Suppressor macrophage treated with lipopolysaccharide for 1 hour (primary cell): Measurements from ENCODE around the gene NHERF1.

Source experiments
- DNase-seq, 3 donors: peaks; one replicate each; pipeline ENCODE4 v3.0.0-alpha.2; 2020 to 2022

The NHERF1 gene

DNA sequence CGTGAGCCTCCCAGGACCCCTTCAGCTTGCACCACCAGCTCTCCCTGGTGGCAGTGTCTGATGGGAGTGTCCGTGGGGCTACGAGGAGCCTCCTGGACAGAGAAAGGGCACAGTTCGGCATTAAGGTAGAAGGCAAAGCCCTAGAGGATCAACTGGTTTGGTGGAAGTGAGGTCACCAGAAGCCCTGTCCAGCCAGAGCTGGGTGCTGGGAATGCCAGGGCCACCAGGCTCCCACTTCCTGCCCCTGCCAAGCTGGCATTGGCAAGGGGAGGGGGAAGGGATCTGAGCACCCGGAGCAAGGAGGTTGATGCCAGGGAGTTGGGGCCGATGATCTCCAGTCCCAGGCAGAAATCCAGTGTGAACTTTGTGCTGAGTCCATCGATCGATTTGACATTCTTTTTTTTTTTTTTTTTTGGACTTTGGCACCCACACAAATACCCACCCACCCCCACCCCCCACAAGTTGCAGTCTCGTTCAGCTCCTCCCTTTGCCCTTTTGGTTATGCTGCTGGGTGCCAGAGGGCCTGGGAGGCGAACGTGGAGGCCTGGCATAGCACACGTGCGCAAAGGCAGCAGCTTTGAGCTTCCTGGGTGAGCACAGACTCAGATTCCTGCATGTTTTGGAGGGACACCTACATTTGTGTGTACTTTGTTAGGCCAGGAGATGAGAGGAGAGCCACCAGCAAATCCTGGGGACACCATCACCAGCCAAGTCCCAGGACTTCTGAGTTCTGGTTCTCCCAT is 2.1 kb downstream of the NHERF1 start:
- DNase-seq, result no peak

DNA sequence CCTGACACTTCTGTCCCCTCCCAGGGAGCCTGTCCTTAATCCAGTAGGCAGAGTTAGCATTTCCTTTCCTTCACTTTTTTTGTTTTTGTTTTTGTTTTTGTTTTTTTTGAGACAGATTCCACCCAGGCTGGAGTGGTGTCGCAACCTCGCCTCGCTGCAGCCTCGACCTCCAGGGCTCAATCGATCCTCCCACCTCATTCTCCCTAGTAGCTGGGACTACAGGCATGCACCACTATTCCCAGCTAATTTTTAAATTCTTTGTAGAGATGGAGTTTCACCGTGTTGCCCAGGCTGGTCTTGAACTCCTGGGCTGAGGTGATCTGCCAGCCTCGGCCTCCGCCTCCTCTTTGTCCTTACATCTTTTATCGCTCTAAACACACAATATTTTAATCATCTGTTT is 4.0 kb downstream of the NHERF1 start:
- DNase-seq, result no peak

DNA sequence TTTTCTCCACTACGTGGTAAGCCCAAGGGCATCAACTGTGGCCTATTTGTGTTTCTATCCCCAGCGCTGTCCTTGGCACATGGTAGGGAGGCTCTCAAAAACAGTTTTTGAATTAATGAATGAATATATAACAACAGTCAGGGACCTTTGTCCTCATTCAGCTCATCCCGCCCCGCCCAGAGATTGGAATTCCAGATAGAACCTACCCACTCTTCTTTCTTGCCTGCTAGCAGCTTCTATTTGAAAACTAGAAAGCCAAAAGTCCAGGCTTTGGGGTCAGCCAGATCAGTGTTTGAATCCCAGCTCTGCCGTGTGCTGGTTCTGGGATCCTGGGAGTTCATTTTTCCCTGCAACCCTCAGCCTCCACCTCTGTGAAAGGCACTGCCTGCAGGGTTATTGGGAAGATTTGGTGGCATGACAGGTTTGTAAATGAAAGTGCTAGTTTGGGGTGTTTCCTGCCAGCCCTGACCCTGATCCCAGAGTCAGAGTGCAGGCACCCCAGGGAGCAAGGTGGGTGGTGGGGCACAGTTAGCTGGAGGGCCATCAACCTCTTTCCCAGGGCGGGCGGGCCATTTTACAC is 4.5 kb downstream of the NHERF1 start:
- DNase-seq, result no peak

DNA sequence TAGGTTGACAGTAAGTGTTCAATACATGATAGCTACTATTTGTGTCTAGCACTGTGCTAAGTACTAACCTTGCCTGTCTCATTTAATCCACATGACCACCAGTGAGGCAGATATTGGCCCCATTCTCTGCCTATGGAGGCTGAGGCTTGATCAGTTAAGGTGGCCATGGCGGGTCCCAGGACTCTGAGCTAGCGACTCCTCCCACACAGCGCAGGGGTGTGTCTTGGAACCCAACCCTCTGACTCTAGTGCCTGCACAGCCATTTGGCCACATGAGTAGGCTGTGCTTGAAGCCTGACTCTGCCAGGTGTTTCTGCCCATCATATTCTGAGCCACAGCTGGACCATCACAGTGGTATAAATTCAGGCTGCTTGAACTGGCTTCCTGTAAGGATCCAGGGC is 6.4 kb downstream of the NHERF1 start:
- no peak for DNase-seq

DNA sequence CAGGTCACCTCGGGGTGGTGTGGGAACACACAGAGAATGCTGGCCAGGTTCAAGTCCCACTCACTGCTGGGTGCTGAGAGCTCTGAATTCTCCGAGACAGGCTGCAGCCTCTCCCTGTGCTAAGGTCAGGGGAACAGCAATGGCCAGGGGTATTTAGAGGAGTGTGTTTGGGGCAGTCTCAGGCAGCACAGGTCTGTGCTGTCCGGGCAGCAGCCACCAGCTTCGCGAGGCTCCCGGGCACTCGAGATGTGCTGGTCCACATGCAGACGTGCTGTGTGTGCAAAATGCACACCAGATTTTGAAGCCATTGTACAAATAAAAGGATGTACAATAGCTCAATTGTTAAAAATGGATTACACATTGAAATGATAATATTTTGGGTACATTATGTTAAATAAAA is 7.1 kb downstream of the NHERF1 start:
- DNase-seq, result no peak

DNA sequence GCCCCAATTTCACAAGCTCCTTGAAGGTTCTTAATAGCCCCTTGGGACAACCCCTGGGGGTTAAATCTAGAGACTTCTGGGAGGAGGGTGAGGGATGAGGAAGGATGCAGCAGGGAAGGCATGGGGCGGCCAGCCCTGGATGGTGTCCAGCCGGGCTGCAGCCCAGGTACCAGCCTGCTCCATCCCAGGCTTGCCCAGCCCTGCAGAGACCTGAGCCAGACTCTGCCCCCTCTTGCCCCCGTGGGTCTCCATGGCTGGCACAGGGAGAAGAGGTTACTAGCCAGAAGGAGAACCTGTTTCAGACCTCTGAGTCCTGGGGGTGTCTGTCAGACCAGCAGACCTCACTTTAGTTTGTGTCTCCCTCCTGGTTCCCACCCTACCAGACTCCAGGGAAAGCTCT is 8.5 kb downstream of the NHERF1 start:
- no peak for DNase-seq

DNA sequence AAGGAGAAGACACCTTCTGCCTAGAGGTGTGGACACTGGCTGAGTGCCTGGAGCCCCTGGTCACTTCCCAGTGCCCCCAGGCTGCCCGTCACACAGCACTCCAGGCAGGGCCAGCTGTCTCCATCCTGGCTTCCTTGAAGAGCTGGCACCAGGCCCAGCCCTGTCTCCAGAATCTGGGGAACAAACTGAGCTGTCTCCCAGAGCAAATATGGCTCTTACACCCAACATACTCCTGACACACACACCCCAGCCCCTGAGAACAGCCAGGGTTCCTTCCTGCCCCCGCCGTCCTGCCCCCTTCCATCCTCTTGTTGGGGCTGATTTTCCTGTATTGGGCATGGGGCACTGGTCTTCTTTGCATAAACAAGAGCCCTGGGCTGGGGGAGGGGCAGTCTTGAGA is 9.1 kb downstream of the NHERF1 start:
- no peak for DNase-seq

DNA sequence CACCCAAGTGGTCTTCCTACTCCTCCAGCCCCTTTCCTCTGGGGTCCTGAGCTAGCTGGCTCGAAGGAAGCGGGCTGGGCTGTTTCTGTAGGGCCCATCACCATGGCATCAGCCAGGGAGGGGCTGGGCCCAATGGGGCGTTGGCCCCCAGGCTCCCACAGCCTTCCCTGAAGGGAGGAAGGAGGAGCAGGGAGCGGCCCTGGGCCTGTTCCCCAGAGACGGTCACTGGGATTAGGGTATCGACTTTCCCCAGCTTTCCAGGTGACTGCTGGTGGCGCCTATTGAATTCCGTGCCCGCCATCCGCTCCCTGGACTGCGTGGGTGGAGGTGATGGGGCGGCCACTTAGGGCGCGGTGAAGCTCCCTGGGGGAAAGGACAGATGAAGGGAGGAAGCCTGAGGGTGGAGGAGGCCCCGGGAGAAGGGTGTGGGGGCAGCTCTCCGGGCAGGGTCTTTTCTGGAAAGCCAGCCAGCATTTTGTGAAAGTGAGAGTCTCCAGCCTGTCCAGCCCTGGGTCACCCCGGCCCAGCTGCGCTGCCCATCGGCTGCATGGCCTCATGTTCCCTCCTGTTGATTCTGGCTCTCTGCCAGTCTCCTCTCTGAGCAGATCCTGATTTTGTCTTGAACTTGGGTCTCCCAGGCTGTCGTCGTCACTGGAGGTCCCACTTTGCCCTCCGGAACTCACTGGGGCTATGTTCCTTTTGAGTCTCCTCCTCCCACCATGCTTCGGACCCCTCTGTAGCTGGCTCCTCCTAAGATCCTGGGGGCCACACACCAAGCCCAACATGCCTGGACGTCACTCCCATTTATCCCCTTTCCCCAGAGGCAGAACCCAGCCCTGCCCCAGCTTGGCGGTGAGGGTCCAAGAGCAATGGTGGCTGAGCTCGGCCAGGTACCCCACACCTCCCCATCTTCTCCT is 9.8 kb downstream of the NHERF1 start:
- peak in 1 of 3 donors; percentile 26 for DNase-seq

DNA sequence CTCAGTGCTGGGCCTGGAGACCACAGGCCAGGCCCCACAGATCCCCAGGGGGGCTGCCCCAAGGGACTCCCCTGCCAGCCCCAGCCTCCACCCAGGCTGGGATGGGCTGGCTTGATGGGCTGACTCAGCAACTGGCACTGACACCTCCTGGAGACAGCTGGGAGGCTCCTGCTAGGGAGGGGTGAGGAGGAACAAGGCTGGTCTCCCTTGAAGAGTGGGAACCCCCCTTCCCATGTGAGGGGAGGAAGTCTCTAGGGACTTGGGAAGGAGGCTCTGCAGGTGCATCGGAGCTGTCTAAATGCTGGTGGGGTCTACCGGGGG is 10.4 kb downstream of the NHERF1 start:
- peak; percentile 62 to 80 (median 67) for DNase-seq

DNA sequence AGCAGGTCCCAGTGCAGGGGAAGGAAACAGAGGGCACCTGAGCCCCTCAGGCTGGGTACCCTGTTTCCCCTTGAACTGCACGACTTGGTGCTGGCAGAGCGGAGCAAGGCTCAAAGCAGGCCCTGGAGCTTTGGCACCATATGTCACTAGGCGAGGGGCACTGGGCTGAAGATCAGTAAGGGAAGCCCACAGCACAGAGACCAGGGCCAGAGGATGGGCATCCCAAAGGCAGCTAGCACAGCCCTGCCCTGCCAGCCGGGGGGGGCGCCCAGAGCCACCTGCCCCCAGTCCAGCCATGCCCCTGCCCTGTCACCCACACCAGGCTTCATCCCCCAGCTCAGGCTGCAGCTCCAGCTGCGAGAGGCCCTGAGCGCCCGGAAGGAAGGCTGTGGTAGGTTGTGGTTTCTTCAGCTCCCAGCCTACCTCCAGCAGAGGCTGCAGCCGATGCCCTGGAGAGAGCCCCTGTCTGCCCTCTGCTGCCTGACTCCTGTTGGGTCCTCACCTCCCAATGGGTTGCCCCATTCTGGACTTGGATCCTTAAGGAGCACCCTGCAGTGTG is 10.9 kb downstream of the NHERF1 start:
- no peak for DNase-seq

DNA sequence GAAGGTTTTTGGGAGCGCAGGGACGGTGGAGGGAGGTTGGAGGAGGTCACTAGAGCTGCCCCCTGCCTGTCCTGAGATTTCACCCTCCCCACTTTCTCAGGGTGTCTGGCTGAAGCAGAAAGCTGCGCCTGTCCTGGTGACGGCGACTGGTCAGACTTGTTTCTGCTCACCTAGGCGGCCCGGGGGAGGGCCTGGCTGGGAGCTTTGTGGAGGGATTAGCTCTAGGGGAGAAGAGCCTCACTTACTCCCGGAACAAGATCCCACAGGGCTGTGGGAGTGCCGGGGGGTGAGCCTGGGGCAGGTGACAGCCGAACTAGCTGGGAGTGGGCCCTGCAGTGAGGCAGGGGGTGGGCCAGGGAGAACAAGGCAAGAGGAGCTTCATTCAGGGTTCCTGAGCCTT is 11.5 kb downstream of the NHERF1 start:
- DNase-seq, result no peak

DNA sequence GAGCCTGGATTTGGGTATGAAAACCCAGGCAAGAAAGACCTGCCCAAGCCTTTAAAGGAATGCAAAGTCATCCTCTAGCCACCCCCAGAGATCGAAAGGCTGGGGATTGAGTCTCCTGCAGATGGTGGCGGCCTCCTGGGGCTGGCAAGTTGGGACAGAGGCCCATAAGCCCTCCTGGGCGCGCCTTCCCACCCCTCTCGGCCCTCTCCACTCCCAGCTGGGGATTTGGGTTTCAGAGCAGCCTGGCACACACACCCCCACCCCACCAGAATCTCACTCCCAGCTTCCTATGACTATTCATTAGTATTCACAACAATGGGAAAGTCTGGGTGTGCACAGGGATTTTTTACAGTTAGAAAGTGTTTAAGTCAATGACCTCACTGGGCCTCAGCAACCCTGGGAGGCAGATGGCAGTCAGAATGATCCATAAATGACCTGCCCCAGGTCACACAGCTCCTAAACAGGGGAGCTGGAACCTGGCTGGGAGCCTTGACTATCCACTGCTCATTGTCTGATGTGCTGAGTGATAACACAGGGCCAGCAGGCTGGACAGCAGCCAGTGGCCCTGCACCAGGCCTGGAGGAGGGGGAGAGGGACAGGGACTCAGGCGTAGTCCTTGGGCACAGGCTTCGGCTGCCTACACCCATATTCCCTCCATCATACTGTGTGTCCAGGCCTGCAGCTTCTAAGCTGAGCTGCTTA is 12.1 kb downstream of the NHERF1 start:
- DNase-seq, result no peak

DNA sequence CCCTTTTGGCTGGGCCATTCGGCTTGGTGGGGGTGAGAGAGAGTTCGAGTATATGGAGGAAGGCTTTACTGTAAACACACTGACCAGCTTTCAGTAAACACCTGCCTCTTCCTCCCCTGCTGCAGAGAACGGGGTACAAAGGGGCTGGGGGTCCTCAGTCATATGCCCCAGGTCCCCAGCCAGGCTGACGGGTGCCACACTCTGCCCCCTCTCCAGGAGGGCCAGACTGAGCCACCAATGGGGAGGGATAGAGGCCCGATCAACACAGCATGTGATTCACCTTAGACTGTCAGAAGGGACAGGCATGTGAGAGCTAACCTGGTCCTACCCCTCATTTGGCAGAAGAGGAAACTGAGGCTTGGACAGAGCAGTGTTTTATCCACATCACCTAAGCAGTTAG is 13.0 kb downstream of the NHERF1 start:
- DNase-seq, result no peak

DNA sequence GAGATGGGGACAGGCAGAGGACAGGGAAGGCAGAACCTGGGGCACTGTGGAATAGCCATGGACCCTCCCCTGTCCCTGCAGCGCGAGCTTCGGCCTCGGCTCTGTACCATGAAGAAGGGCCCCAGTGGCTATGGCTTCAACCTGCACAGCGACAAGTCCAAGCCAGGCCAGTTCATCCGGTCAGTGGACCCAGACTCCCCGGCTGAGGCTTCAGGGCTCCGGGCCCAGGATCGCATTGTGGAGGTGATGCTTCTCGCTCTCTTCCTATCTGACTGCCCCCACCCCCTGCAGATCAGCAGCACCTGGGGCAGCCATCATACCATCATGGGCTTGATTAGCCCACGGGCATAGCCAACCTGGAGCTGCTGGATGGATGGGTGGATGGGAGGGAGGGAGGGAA is 13.5 kb downstream of the NHERF1 start:
- DNase-seq, result no peak

DNA sequence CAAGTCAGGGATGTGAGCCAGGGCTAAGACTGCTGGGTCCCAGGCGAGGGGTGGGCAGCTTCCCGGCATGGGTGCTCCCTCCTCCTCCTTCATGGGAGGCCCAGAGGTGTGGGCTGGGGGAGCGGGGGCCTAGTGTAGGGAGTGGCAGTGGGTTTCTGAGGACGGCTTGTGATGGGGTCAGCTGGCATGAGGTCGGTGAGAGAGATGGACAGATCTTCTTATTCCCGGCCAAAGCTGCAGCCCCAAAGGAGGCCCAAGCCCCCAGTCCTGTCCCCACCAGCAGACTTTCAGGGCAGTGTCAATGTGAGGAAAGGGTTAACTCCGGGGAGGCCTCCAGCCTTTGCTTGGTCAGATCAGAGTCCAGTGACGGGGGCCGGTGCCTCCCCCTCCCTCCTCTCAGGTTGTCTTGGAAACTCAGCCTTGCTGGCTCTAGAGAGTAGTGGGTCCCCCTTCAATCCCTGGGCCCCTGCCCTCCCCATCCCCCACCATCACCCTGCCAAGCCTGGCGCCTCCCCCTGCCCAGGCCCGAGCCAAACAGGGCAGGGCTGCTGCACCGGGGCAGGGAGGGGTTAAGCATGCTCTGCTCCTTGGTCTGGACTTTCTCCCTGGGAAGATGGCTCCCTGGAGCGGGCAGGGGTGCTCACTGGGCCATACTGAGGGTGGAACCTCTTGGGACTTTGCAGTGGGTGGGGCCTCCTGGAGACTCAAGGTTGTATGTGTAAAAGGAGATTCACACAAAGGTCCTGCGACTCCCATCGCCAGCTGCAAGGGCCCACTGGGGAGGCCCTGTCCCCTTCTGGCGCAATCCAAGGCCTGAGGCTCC is 15.3 kb downstream of the NHERF1 start:
- DNase-seq, result no peak

DNA sequence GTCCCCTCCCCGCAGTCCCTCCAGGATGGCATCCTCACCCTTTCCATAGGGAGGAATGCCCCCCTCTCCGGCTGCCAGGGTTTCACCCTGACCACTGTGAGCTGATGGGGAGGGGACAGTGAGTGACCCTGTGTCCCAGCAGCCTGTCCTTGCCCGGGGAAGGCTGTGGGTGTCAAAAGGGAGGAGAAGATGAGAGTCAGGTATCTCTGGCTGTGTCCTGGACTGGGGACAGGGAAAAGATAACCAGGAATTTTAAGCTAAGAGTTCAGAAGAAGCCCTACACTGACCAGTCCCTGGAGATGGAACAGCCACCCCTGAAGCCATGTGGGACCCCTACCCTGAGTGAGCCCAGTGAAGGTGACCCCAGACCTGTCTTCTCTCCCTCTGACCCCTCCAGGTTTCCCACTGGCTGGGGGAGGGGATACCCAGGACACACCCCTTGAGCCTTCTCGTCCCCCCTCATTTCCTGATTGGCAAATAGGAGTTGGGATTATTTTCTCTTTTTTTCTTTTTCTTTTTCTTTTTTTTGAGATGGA is 16.4 kb downstream of the NHERF1 start:
- DNase-seq, result no peak

DNA sequence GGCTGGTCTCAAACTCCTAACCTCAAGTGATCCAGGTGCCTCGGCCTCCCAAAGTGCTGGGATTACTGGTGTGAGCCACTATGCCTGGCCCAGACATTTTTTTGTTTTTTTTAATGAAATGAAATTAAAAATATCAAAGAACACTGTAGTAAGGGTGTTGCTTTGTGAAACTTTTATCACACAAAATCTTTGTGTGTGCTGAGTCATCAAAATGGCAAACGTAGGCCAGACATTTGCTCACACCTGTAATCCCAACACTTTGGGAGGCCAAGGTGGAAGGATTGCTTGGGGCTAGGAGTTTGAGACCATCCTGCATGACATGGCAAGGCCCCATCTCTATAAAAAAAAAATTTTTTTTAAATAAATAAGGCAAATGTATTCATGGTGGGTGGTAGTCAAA is 18.0 kb downstream of the NHERF1 start:
- DNase-seq, result no peak

DNA sequence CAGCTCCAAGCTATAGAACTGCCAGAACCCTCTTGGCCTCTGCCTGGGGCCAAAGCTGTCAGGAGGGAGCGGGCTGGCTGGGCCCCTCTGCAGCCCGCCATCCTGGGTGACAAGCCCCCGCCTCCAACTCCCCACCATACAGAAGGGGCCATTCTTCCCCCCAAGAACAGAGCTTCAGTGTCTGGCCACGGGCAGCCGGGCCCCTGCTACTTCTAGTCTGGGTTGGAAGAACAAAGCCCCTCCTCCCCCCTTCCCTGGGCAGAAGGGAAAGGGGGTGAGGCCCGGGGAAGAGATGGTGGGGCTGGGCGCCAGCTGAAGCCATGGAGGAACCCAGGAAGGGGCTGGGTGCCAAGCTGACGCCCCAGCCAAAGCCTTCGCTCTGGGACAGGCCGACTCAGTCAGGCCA is 18.7 kb downstream of the NHERF1 start:
- DNase-seq, result no peak

DNA sequence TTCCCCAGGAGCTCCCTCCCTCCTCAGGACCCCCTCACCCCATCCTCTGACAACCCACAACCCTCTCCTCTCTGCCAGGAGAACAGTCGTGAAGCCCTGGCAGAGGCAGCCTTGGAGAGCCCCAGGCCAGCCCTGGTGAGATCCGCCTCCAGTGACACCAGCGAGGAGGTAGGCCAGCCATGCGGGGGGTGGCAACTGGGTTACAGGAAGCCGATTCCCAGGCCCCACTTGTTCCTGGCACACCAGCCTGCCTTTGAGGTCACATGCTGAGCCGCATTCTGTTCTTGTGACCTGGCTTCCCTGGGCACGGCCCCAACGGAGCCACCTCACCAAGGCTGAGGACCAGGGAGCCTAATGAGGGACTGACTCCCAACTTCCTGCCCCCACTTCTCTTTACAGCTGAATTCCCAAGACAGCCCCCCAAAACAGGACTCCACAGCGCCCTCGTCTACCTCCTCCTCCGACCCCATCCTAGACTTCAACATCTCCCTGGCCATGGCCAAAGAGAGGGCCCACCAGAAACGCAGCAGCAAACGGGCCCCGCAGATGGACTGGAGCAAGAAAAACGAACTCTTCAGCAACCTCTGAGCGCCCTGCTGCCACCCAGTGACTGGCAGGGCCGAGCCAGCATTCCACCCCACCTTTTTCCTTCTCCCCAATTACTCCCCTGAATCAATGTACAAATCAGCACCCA is 19.8 kb downstream of the NHERF1 start:
- no peak for DNase-seq

DNA sequence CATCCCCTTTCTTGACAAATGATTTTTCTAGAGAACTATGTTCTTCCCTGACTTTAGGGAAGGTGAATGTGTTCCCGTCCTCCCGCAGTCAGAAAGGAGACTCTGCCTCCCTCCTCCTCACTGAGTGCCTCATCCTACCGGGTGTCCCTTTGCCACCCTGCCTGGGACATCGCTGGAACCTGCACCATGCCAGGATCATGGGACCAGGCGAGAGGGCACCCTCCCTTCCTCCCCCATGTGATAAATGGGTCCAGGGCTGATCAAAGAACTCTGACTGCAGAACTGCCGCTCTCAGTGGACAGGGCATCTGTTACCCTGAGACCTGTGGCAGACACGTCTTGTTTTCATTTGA is 20.3 kb downstream of the NHERF1 start:
- DNase-seq, result no peak

DNA sequence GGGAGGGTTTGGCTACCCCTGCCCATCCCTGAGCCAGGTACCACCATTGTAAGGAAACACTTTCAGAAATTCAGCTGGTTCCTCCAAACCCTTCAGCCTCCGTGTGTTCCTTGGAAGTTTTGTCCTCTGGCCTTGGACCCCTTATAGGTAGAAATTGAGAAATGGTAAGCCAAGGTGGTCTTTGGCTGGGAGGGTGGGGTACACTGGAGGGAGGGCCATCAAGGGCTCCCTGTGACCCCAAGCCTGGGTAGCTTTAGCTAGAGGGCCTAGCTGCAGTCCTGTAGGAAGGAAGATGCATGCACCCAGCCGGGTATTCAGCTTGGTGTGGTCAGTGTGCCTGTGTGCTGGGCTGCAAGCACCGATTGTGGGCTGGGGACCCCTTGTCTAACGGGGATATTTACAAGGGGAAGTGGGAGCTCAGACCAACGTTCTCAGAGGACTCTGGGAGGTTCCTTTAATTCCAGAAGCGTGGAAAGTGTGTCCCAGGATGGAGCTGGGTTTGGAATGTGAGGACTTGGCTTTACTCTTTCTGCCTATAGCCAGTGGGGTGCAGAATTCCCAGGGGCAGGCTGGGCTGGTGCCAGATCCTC is 20.9 kb downstream of the NHERF1 start:
- no peak for DNase-seq
